HG02588 (cell line): Measurements from ENCODE around the gene SPTBN4.
"Not testable (repeated sequence)": the region's sequence is repeated elsewhere in the genome, so short reads cannot be mapped to it uniquely, and the experiment has no call there.

Experiments used
- ATAC-seq: cut with Tn5 transposase; IDR thresholded peaks from one replicate; pipeline ENCODE4 v1.9.1; 2021; ENCODE audit warnings: mild to moderate bottlenecking, moderate library complexity; ENCODE audit not compliant: unreplicated experiment

SPTBN4 gene

DNA sequence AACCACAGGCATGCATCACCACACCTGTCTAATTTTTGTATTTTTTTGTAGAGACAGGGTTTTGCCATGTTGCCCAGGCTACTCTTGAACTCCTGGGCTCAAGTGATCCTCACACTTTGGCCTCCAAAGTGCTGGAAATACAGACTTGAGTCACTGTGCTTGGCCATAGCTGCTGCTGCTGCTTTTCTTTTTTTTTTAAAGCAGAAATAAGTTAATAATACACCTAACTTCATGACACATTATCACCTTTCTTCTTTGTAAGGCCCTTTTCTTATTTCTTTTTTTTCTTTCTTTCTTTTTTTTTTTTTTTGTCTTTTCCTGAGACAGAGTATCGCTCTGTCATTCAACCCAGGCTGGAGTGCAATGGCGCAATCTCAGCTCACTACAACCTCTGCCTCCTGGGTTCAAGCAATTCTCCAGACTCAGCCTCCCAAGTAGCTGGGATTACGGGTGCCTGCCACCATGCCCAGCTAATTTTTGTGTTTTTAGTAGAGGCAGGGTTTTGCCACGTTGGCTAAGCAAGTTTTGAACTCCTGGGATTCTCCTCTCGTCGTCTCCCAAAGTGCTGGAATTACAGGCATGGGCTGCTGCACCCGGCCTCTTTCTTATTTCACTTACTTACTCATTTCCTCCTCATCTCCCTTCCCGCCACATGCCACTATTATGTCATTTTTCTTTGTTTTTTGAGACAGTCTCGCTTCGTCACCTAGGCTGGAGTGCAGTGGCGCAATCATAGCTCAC is 118.6 kb downstream of the SPTBN4 start:
- ATAC-seq, result no peak

DNA sequence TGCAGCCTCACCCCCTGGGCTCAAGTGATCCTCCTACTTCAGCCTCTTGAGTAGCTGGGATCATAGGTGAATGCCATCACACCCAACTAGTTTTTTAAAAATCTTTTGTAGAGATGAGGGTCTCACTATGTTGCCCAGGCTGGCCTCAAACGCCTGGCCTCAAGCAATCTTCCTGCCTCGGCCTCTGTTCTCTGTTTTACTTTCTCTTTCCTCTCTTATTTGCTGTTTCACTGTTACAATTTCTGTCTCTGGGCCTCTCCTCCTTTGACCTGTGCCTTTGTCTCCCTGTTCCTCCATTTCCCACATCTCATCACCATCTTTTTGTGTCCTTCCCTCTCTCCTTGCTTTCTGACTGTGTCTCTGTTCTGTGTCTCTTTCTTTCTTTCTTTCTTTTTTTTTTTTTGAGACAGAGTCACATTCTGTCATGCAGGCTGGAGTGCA is 119.2 kb downstream of the SPTBN4 start:
- no peak for ATAC-seq

DNA sequence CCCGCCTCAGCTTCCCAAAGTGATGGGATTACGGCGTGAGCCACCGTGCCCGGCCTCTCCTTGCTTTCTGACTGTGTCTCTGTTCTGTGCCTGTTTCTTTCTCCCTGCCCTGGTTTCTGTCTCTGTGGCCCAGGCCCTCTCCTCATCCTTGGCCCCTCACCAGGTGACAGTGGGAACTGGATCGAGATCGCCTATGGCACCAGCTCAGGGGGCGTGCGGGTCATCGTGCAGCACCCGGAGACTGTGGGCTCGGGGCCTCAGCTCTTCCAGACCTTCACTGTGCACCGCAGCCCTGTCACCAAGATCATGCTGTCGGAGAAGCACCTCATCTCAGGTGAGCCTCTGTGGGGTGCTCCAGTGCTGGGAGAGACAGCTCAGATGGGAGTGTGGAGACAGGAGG is 119.8 kb downstream of the SPTBN4 start:
- ATAC-seq, result no peak

DNA sequence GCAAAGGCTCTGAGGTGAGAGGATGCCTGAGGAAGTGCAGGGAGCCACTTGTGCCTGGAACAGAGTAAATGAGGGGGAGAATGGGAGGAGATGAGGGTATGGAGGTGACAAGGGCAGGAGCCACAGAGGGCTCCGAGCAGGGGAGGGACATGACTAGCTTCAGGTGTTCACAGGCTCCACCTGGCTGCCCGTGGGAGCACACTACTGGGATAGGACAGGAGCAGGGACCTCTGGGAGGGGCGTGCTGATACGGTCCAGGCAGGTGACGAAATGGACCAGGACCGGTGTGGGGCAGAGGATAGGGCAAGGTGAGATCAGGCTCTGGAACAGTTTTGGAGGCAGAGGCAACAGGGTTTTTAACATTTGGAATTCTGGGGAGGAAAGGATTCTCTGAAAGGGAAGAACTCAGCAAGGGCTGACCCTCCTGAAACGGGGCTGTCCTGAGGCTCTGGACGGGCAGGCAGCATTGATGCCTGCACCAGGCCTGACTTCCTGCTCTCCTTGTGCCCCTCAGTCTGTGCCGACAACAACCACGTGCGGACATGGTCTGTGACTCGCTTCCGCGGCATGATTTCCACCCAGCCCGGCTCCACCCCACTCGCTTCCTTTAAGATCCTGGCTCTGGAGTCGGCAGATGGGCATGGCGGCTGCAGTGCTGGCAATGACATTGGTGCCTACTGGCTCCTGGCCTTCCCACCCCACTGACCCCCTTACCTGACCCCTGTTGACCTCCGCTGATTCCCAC is 121.5 kb downstream of the SPTBN4 start:
- ATAC-seq, result no peak

DNA sequence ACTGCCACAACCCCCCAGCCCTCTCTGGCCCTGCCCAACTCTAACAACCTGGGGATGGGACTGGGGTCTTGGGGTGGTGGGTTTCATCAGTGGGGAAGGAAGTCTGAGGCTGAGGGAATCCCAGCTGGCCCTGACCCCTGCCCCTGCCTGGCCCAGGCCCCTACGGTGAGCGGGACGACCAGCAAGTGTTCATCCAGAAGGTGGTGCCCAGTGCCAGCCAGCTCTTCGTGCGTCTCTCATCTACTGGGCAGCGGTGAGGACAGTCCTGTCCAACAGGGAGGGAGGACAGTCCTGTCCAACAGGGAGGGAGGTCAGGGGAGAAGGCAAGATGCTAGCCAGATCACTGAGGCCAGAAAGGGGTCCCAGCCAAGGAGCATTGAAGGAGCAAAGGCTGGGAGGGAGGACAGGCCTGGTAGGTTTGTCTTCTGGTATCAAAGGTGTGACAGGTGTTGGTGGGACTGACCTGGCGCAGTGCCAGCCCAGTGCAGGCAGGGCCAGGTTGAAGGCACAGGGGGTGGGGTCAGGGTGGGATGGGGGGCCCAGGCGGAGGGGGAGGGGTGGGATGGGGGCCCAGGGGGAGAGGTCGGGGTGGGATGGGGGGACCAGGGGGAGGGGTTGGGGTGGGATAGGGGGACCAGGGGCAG is 122.2 kb downstream of the SPTBN4 start:
- ATAC-seq, result no peak

DNA sequence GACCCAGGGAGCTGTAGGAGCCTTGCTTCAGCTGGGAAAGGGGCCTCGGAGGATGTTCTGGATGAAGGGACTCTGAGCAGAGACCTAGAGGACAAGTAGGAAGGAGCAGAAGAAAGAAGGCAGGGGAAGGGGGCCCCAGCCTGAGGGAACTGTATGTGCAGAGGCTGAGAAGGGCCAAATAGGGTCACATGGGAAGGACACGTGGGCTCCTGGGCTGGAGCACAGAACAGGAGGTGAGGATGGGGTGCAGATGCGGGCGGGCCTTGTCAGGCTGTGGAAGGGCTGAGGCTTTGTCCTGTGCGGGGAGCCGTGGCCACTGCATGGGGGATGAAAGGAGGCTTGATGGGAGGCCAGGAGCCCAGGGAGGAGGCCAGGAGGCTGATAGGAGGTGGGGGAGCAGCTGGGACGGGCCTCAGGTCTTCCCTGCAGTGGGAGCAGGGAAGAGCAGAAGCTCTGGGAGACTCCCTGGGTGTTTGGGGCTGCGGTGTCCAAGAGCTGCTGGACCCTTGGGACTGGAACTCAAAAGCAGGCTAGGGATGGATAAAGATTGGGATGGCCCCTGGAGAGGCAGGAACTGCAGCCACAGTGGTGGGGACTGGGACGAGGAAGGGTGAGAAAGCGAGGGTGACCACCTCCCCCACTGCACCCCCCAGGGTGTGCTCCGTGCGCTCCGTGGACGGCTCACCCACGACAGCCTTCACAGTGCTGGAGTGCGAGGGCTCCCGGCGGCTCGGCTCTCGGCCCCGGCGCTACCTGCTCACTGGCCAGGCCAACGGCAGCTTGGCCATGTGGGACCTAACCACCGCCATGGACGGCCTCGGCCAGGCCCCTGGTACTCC is 123.0 kb downstream of the SPTBN4 start:
- ATAC-seq, result no peak

DNA sequence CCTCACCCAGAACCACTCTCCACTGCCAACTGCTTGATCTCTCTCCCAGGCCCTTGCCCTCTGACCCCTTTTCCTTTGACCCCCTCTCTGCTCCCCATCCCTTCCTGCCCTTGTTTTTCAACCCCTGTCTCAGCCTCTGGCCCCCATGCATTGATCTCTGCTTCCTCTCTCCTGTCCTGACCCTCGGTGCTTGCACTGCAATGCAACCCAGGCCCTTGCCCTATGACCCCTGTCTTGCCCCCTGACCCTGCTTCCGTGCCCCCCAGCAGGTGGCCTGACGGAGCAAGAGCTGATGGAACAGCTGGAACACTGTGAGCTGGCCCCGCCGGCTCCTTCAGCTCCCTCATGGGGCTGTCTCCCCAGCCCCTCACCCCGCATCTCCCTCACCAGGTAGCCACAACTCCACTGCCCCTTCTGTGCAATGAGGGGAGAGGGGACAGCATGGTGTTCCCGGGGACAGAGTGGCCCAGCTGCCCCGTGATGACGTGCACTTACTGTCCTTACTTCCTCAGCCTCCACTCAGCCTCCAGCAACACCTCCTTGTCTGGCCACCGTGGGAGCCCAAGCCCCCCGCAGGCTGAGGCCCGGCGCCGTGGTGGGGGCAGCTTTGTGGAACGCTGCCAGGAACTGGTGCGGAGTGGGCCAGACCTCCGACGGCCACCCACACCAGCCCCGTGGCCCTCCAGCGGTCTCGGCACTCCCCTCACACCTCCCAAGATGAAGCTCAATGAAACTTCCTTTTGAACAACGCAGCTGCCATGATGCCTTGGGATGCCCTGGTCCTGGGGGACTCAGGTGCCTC is 123.9 kb downstream of the SPTBN4 start:
- no peak for ATAC-seq

DNA sequence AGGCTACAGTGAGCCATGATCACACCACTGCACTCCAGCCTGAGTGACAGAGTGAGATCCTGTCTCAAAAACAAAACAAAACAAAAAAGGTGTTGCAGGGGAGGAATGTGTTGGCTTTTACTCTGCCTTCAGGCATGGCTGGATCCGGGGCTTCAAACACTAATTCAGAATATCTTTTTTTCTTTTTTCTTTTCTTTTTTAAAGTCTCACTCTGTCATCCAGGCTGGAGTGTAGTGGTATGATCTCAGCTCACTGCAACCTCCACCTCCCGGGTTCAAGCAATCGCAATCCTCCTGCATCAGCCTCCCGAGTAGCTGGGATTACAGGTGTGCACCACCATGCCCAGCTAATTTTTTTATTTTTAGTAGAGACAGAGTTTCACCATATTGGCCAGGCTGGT is 124.9 kb downstream of the SPTBN4 start:
- not testable (repeated sequence) for ATAC-seq

DNA sequence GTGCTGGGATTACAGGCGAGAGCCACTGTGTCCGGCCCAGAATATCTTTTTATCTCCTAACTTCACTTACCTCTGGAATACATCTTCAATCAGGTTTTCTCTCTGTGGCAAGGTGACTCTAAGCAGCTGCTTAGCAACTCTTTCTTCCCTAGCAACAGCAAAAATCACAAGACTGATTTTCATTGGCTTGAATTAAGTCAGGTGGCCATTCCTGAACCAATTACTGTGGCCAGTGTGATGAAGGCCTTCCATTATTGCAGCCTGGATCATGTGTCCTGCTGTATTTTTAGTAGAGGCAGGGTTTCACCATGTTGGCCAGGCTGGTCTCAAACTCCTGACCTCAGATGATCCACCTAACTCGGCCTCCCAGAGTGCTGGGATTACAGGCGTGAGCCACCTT is 125.4 kb downstream of the SPTBN4 start:
- no peak for ATAC-seq

DNA sequence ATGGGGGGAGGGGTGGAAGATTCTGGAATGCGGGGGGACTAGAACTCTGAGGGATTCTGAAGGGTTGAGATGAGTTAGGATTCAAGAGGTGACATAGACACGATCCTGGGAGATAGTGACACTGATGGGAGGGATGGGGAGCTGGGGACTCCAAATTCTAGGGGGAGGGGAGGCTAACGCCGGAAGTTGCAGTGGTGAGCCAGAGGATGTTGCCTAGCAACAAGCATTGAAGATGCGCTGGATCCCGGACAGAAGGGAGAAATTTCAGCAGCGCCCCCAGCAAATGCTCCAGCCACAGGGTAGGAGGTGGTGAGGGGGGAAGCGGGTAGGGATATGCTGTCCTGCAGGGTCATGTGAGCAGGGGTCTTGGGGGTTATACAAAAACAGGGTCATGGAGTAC is 127.5 kb downstream of the SPTBN4 start:
- no peak for ATAC-seq

DNA sequence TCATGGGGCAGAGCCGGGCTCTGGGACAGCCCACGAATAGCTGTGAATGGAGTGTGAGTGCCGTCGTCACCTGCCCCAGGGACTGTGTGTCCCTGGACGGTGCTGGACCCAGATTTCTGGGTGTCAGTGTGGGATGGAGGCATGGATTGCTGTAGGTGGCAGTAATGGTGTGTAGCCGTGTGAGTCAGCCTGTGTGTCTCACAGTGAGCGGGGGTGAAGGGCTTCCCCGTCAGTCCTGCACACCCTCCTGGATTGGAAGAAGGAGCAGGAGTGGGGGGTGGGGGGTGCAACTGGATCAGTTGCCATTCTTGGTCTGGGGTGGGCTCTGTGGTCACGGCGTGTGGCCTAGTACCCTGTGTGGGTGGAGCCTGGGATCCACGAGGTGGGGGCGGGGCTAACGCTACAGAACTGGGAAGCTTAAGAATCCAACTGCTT is 127.9 kb downstream of the SPTBN4 start:
- ATAC-seq, result no peak

DNA sequence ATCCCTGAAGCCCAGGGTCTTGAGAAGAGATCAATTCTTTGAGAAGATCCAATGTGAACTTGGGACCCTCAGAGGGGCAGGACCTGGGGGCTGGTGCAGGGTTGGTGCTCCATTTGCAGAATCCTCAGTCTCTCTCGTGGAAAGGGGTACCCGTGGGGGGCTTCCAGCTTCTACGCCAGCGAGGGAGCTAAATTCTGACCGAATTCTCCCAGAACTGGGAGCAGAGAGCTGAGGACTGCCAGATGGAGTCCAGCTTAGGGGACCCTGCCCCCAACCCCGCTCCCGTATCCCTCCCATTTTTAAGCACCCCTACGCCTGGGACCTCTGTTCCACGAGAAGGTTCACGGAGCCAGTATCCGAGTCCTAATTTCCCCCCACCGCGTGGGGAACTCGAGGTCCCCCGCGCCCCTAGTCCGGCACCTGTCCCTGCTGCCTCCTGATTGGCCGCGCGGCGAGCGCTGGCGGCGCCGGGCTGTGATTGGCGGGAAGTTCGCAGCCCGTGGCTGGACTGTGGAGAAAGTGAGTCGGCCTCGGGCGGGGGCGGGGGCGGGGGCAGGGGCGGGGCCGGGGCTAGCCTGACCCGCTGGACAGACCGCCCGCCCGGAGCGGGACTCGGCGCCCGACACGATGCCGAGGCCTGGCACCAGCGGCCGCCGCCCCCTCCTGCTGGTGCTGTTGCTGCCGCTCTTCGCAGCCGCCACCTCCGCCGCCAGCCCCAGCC is 130.0 kb downstream of the SPTBN4 start:
- ATAC-seq, result no peak

DNA sequence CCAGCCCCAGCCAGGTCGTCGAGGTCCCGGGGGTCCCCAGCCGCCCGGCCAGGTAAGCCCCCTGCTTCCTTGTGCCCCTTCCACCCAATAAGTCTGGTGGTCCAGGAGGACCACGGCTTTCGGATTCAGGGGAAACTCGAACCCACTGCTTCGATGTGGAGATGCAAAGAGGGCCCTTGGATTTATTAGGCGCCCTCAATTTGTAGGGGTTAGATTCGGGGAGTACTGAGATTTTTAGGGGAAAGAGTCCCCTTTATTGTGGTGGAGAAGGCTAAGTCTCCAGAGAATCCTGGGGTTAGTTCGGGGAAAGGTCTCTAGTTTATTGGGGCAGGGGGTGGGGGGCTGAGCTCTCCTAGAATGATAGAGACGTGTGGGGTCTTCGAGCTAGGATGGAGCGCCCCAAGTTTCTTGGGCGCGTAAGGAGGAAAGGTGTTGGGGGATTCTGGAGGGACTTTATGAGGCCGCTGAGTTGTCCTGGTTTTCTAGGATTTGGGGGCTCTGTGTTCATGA is 130.6 kb downstream of the SPTBN4 start:
- ATAC-seq, result no peak

DNA sequence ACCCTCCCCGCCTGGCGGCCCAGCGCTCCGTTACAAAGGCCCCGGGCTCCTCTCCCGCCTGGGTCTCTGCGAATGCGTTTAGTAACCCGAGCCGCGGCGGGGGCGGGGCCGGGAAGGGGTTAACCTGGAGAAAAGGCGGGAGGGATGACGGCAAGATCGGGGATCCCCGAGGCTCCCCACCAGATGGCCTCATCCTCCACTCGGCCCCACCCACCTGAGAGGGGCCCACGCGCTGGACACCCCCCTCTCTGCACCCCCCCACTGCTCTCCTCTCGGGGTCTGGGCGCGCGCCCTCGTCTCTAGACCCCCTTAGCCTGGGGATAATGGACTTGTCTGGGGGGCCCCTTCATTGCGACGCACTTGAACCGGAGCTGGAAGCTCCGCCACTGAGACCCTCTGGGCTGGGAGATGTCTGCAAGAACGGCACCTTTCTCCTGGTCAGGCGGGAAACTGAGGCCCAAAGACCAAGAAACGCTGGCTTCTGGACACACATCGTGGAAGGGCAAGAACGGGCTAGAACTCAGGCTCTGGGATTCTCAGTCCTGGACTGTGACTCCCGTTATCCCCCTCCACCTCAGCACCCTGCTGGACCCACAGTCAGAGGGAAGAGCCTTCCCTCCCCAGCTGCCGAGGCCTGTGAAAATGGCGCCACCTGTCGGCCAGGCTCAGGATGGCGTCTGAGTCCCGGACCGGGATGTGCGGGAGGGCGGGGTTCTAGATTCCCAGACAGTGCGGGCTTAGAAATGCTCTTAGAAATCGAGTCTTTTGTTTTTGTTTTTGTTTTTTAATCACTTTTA is 131.5 kb downstream of the SPTBN4 start:
- ATAC-seq, result peak; percentile 52

DNA sequence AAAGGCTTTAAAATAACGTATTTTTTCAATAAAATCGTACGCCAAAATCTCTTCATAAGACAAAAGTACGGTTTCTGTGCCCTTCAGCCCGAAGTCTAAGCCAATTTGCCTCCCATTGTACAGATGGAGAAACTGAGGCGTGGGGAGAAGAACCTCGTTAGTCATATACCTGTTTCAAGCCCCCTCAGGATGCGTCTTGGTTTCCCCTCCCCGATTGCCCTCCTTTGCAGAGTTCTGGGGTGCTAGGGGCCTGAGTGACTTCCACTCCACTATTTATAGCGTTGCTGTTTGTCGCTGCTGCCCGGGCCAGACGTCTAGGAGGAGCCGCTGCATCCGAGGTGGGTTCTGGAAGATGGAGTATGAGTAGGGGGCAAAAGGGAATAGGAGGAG is 132.1 kb downstream of the SPTBN4 start:
- no peak for ATAC-seq

DNA sequence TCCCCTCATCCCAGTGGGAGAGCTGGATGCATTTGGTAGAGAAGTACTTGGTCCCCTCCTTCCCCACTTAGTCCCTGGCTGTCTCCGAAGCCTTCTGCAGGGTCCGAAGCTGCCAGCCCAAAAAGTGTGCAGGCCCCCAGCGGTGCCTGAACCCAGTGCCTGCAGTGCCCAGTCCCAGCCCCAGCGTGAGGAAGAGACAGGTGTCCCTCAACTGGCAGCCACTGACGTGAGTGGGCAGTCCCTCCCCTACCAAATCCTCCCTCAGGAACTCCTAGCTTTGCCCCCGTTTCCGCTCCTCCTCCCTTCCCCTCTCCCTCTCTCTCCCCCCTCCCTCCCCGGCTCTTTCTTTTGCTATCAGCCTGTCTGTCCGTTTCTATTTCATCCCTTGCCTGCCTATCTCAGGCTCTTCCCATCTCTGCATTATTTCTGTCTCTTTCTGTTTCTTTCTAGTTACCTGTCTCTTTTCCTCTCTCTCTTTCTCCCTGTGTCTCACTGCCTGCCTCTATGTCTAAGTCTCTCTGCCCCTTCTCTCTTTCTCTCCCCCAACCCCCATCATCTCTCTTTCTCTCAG is 132.6 kb downstream of the SPTBN4 start:
- no peak for ATAC-seq

DNA sequence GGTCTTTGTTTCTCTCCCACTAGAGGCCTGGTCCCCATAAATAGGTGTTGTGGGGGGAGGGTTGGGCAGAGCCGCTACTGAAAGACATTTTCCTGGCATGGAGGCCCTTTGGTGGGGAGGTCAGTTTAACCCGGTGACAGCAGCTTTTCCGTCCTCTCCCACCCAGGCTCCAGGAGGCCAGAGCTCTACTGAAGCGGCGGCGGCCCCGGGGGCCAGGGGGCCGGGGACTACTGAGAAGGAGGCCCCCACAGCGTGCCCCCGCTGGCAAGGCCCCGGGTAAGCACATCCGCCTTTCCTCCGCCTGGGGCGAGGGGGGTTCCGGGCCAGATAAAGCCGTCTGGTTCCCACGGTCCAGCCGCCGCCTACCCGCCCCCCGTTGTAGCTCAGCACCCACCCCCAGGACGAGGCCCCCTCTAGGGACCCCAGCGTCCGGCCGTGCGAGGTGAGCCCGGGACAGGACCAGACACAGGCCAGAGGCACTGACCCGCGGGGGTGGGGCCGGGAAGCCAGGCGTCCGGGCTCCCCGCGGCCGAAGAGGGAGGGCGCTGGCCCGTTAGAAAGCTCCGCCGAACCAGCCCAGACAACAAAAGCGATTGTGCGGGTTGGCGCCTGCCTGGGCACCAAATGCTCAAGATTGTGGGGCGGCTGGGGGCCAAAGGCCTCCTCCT is 133.2 kb downstream of the SPTBN4 start:
- no peak for ATAC-seq
